OCI-M1 (cell line): ENCODE data around the gene MDN1.
"Not testable (repeated sequence)": the region's sequence is repeated elsewhere in the genome, so short reads cannot be mapped to it uniquely, and the experiment has no call there.

Source experiments
- DNase-seq: peaks from one replicate; lab custom pipeline; 2025; lab: John Stamatoyannopoulos, UW

MDN1 gene

GRCh38 chr6:89655122-89655521, 164.5 kb downstream of the MDN1 start:
- DNase-seq, result no peak

GRCh38 chr6:89650579-89650978, 169.0 kb downstream of the MDN1 start:
- no peak for DNase-seq

- DNase-seq, result no peak
Measured at GRCh38 chr6:89649682-89650081, 169.9 kb downstream of the MDN1 start.

- no peak for DNase-seq
Measured at GRCh38 chr6:89644864-89645263, 174.7 kb downstream of the MDN1 start.

- no peak for DNase-seq
Measured at GRCh38 chr6:89643406-89643805, 176.2 kb downstream of the MDN1 start.

- DNase-seq, result no peak
Measured at GRCh38 chr6:89642956-89643355, 176.6 kb downstream of the MDN1 start.

- not testable (repeated sequence) for DNase-seq
Measured at GRCh38 chr6:89641581-89641980, 178.0 kb downstream of the MDN1 start.

- no peak for DNase-seq
Measured at GRCh38 chr6:89640804-89641203, 178.8 kb downstream of the MDN1 start.

GRCh38 chr6:89638320-89639195, 181.0 kb downstream of the MDN1 start, which contains the start of gene LYRM2:
Gene LYRM2 (minus strand): TSS chr6:89638747. CDS start chr6:89638716, 31 bp downstream.
- peak; percentile 98 for DNase-seq

- DNase-seq, result no peak
Measured at GRCh38 chr6:89637960-89638319, 181.7 kb downstream of the MDN1 start.

- DNase-seq, result not testable (repeated sequence)
Measured at GRCh38 chr6:89636412-89636811, 183.2 kb downstream of the MDN1 start.

- DNase-seq, result no peak
Measured at GRCh38 chr6:89630488-89630887, 189.1 kb downstream of the MDN1 start.

- no peak for DNase-seq
Measured at GRCh38 chr6:89623749-89624148, 195.8 kb downstream of the MDN1 start.

- no peak for DNase-seq
Measured at GRCh38 chr6:89619567-89619966, 200.0 kb downstream of the MDN1 start.

GRCh38 chr6:89618026-89618425, 201.6 kb downstream of the MDN1 start:
- DNase-seq, result no peak

GRCh38 chr6:89616531-89616930, 203.1 kb downstream of the MDN1 start:
- no peak for DNase-seq

- no peak for DNase-seq
Measured at GRCh38 chr6:89615882-89616281, 203.7 kb downstream of the MDN1 start.

- no peak for DNase-seq
Measured at GRCh38 chr6:89613790-89614189, 205.8 kb downstream of the MDN1 start.

- DNase-seq, result no peak
Measured at GRCh38 chr6:89612121-89612520, 207.5 kb downstream of the MDN1 start.

GRCh38 chr6:89611666-89612065, 207.9 kb downstream of the MDN1 start:
- no peak for DNase-seq

GRCh38 chr6:89610149-89610642, 209.4 kb downstream of the MDN1 start:
- peak; percentile 84 for DNase-seq

- DNase-seq, result no peak
Measured at GRCh38 chr6:89605861-89606260, 213.7 kb downstream of the MDN1 start.

GRCh38 chr6:89604653-89605052, 214.9 kb downstream of the MDN1 start:
- DNase-seq, result no peak

GRCh38 chr6:89602166-89602565, 217.4 kb downstream of the MDN1 start:
- DNase-seq, result no peak
